ENCODE measurements around the gene DNAAF2. TPM values are rescaled to one million over a fixed set of nuclear protein-coding genes. Genes with fewer than 3 reads are reported as not detected.

The DNAAF2 gene
- total RNA-seq, 1 experiment from 2014 or later: 13.7 TPM

- peak within 1 kb of the TSS; percentile 95 for H3K4me3 ChIP-seq (ENCODE audit: low read depth, low read length, poor library complexity, severe bottlenecking)
- no peaks in the 10 kb centered on the region for H3K27me3 ChIP-seq (replicated peaks; ENCODE audit: insufficient read depth, low read depth, low read length, poor library complexity)
- no peaks in the 10 kb centered on the region for H3K9me3 ChIP-seq (ENCODE audit: low read depth, low read length, poor library complexity, severe bottlenecking)
- TF ChIP-seq EZH2 (IDR thresholded peaks at IDR 0.05; ENCODE audit: borderline replicate concordance, low read depth, low read length, poor library complexity, severe bottlenecking) (no peak), CTCF (conservative IDR thresholded peaks at IDR 0.05; ENCODE audit: low read depth, low read length) (0 out of 2 replicates have a peak, but pooled peaks have one; percentile 9)
- no TSS peak for BruUV-seq (replicated peaks)
- peak within 1 kb of the TSS; percentile 97 for H3K27ac ChIP-seq (ENCODE audit: low read depth, low read length, poor library complexity, severe bottlenecking)
- POLR2A ChIA-PET (ENCODE audit: low non-redundant PET): interaction anchor here (0.6 kb wide), 1 partner anchor 19 kb away, joined by 5 read pairs; no protein-coding TSS in a partner anchor
- peak; percentile 86 for DNase-seq (ENCODE audit: low spot score)
- intact Hi-C loops (cut with micrococcal nuclease; ENCODE audit: unreplicated experiment): no loop called here
- peaks cover 20% of the 10 kb centered on the region for H3K36me3 ChIP-seq (ENCODE audit: insufficient read depth, low read length, poor library complexity, severe bottlenecking)
- CTCF ChIA-PET: interaction anchor here (0.9 to 1.2 kb wide), 2 partner anchors 12 to 22 kb away, joined by 3 to 4 read pairs; partner anchors contain the start of genes MGAT2, RPL36AL and RPS29
- H3K4me1 ChIP-seq (ENCODE audit: insufficient read depth, low read length, poor library complexity, severe bottlenecking): no peaks in the 10 kb centered on the region
Observed at GRCh38 chr14:49598485-49599300, 36.4 kb downstream of the DNAAF2 start, which contains the start of gene LRR1. TSS of gene LRR1 (plus strand) at chr14:49598940. CDS start at chr14:49599021, 81 bp downstream.

GRCh38 chr14:49598189-49598484 is 36.9 kb downstream of the DNAAF2 start:
- intact Hi-C loops (cut with micrococcal nuclease; ENCODE audit: unreplicated experiment): no loop called here
- no TSS peak for BruUV-seq (replicated peaks)
- no peaks in the 10 kb centered on the region for H3K9me3 ChIP-seq (ENCODE audit: low read depth, low read length, poor library complexity, severe bottlenecking)
- ChIA-PET POLR2A (ENCODE audit: low non-redundant PET) (no interaction called here), CTCF (no interaction called here)
- no peak for DNase-seq (ENCODE audit: low spot score)
- TF ChIP-seq CTCF (conservative IDR thresholded peaks at IDR 0.05; ENCODE audit: low read depth, low read length) (no peak), EZH2 (IDR thresholded peaks at IDR 0.05; ENCODE audit: borderline replicate concordance, low read depth, low read length, poor library complexity, severe bottlenecking) (no peak)
- no peaks in the 10 kb centered on the region for H3K4me1 ChIP-seq (ENCODE audit: insufficient read depth, low read length, poor library complexity, severe bottlenecking)
- peak overlapping the region; percentile 95 for H3K4me3 ChIP-seq (ENCODE audit: low read depth, low read length, poor library complexity, severe bottlenecking)
- H3K27ac ChIP-seq (ENCODE audit: low read depth, low read length, poor library complexity, severe bottlenecking): peak overlapping the region; percentile 97
- H3K36me3 ChIP-seq (ENCODE audit: insufficient read depth, low read length, poor library complexity, severe bottlenecking): peaks cover 18% of the 10 kb centered on the region
- H3K27me3 ChIP-seq (replicated peaks; ENCODE audit: insufficient read depth, low read depth, low read length, poor library complexity): no peaks in the 10 kb centered on the region

GRCh38 chr14:49594347-49595091 is 40.5 kb downstream of the DNAAF2 start:
- Histone ChIP-seq H3K4me1 (ENCODE audit: insufficient read depth, low read length, poor library complexity, severe bottlenecking) (no peaks in the 10 kb centered on the region), H3K36me3 (ENCODE audit: insufficient read depth, low read length, poor library complexity, severe bottlenecking) (no peaks in the 10 kb centered on the region), H3K27me3 (replicated peaks; ENCODE audit: insufficient read depth, low read depth, low read length, poor library complexity) (no peaks in the 10 kb centered on the region), H3K9me3 (ENCODE audit: low read depth, low read length, poor library complexity, severe bottlenecking) (no peaks in the 10 kb centered on the region), H3K27ac (ENCODE audit: low read depth, low read length, poor library complexity, severe bottlenecking) (no peak overlapping the region), H3K4me3 (ENCODE audit: low read depth, low read length, poor library complexity, severe bottlenecking) (no peak overlapping the region)
- BruUV-seq (replicated peaks): no TSS peak
- no peak for DNase-seq (ENCODE audit: low spot score)
- ChIA-PET CTCF (interaction anchor here (0.7 to 1.1 kb wide), 2 partner anchors 8 to 11 kb away, joined by 3 read pairs; partner anchors contain the start of gene RPS29), POLR2A (ENCODE audit: low non-redundant PET) (no interaction called here)
- intact Hi-C loops (cut with micrococcal nuclease; ENCODE audit: unreplicated experiment): no loop called here
- TF ChIP-seq CTCF (conservative IDR thresholded peaks at IDR 0.05; ENCODE audit: low read depth, low read length) (no peak), EZH2 (IDR thresholded peaks at IDR 0.05; ENCODE audit: borderline replicate concordance, low read depth, low read length, poor library complexity, severe bottlenecking) (no peak)

All from A673 (cell line).